ENCODE results near the gene TGFBR3L. TPM values are rescaled to one million over a fixed set of nuclear protein-coding genes. Genes with fewer than 3 reads are reported as not detected.

TGFBR3L gene
- total RNA-seq, 2 experiments from 2014 or later: 0.13 to 0.61 TPM

DNA sequence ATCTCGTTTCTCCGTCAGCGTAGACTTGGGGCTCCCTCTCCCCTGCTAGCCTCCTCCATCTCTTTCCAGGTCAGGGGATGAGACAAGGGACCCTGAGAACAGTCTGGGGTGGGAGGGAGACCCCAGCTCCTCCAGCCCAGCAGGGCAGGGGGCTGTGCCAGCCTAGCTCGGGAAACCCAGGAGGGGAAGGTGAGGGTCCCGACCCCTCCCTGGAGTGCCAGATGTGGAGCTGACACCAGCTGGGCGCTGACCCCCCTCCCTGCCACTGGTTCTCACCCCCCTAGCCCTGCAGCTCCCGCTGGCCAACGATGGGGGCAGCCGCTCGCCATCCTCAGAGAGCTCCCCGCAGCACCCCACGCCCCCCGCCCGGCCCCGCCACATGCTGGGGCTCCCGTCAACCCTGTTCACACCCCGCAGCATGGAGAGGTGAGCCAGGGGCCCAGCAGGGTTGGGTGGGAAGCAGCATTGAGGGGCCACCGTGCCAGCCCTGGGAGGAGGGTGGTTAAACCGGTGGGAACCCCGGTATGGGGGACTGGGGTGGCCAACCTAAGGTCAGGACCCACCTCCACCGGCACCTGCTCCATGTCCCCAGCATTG, 5.1 kb upstream of the TGFBR3L start:
- Histone ChIP-seq H4K20me1 (ENCODE audit: insufficient read depth, low read length) (0 out of 2 replicates have a peak, but pooled peaks cover 6% of the 10 kb centered on the region), H3K4me2 (ENCODE audit: low read length) (no peak overlapping the region), H3K36me3 (ENCODE audit: insufficient read depth, low read length) (peaks cover 46% of the 10 kb centered on the region), H3K9me3 (ENCODE audit: low read length) (no peaks in the 10 kb centered on the region), H3K27ac (ENCODE audit: low read depth, low read length, poor library complexity, severe bottlenecking) (no peak overlapping the region), H2AFZ (ENCODE audit: low read length) (no peak overlapping the region), H3K79me2 (ENCODE audit: insufficient read depth, low read depth, low read length) (peaks cover 18% of the 10 kb centered on the region), H3K4me1 (ENCODE audit: insufficient read depth, low read length, poor library complexity, severe bottlenecking) (peaks cover 10% of the 10 kb centered on the region), H3K4me3 (ENCODE audit: low read depth, low read length, poor library complexity, severe bottlenecking) (no peak overlapping the region), H3K9me2 (ENCODE audit: insufficient read depth, low read length) (no peaks in the 10 kb centered on the region)
- no peak for TF ChIP-seq EZH2phosphoT487 (IDR thresholded peaks at IDR 0.05; ENCODE audit: borderline replicate concordance, low read depth, low read length)
- ChIA-PET CTCF (ENCODE audit: unreplicated experiment) (no interaction called here), POLR2A (no interaction called here)
- intact Hi-C loops (cut with micrococcal nuclease; ENCODE audit: unreplicated experiment): no loop called here
- DNase-seq (ENCODE audit: low spot score): no peak
- BruUV-seq (replicated peaks): no TSS peak

- Histone ChIP-seq H3K79me2 (ENCODE audit: insufficient read depth, low read depth, low read length) (peaks cover 8% of the 10 kb centered on the region), H3K9me2 (ENCODE audit: insufficient read depth, low read length) (no peaks in the 10 kb centered on the region), H3K9me3 (ENCODE audit: low read length) (no peaks in the 10 kb centered on the region), H2AFZ (ENCODE audit: low read length) (no peak overlapping the region), H3K36me3 (ENCODE audit: insufficient read depth, low read length) (peaks cover 46% of the 10 kb centered on the region), H3K4me3 (ENCODE audit: low read depth, low read length, poor library complexity, severe bottlenecking) (no peak overlapping the region), H3K4me1 (ENCODE audit: insufficient read depth, low read length, poor library complexity, severe bottlenecking) (peaks cover under 1% of the 10 kb centered on the region), H3K4me2 (ENCODE audit: low read length) (no peak overlapping the region), H4K20me1 (ENCODE audit: insufficient read depth, low read length) (no peaks in the 10 kb centered on the region), H3K27ac (ENCODE audit: low read depth, low read length, poor library complexity, severe bottlenecking) (no peak overlapping the region)
- intact Hi-C loops (cut with micrococcal nuclease; ENCODE audit: unreplicated experiment): no loop called here
- no TSS peak for BruUV-seq (replicated peaks)
- ChIA-PET CTCF (ENCODE audit: unreplicated experiment) (interaction anchor here (0.7 to 1.1 kb wide), 2 partner anchors 9 to 10 kb away, joined by 3 to 4 read pairs; partner anchors contain the start of gene SNAPC2), POLR2A (no interaction called here)
- no peak for TF ChIP-seq EZH2phosphoT487 (IDR thresholded peaks at IDR 0.05; ENCODE audit: borderline replicate concordance, low read depth, low read length)
- TF ChIP-seq, protein P1, sequence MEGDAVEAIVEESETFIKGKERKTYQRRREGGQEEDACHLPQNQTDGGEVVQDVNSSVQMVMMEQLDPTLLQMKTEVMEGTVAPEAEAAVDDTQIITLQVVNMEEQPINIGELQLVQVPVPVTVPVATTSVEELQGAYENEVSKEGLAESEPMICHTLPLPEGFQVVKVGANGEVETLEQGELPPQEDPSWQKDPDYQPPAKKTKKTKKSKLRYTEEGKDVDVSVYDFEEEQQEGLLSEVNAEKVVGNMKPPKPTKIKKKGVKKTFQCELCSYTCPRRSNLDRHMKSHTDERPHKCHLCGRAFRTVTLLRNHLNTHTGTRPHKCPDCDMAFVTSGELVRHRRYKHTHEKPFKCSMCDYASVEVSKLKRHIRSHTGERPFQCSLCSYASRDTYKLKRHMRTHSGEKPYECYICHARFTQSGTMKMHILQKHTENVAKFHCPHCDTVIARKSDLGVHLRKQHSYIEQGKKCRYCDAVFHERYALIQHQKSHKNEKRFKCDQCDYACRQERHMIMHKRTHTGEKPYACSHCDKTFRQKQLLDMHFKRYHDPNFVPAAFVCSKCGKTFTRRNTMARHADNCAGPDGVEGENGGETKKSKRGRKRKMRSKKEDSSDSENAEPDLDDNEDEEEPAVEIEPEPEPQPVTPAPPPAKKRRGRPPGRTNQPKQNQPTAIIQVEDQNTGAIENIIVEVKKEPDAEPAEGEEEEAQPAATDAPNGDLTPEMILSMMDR (conservative IDR thresholded peaks at IDR 0.05; ENCODE audit: low read length): no peak
- no peak for DNase-seq (ENCODE audit: low spot score)
These were observed 4.1 kb upstream of the TGFBR3L start for GRCh38 chr19:7910321-7911161.

DNA sequence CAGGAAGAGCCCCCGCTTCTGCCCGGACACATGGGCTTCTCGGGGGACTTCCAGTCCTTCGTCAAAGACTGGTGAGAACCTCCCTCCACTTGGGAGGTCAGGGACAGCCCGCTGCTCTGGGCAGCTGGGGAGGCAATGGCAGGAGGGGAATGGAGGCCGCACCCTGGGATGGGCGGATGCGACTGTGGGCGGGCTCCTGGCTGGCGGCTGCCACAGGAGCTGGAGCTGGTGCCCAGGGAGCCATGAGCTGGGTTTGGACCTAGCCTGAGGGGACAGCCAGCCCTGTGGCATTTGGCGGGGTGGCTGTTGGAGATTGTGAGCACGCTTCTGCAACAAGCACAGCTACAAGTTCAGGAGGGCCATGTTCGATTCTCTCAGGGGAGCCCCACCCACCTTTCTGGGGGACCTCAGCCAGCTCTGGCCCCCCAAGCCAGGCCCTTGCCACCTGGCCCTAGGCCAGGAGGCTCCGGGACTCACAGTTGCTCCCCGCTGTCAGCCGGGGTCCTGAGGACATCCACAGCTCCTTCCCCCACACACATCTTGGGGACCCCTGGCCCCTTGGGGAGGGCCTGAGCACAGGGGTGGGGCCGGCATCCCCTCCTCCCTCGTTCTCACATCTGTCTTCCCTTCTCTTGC, 3.0 kb upstream of the TGFBR3L start:
- POLR2A ChIA-PET: interaction anchor here (1.0 kb wide), 1 partner anchor 9 kb away, joined by 3 read pairs; no protein-coding TSS in a partner anchor
- CTCF ChIA-PET (ENCODE audit: unreplicated experiment): interaction anchor here (1.1 kb wide), 1 partner anchor 9 kb away, joined by 4 read pairs; the partner anchor contains the start of gene SNAPC2
- no peak for DNase-seq (ENCODE audit: low spot score)
- H3K79me2 ChIP-seq (ENCODE audit: insufficient read depth, low read depth, low read length): no peaks in the 10 kb centered on the region
- intact Hi-C loops (cut with micrococcal nuclease; ENCODE audit: unreplicated experiment): no loop called here
- BruUV-seq (replicated peaks): no TSS peak
- TF ChIP-seq, protein P1 (conservative IDR thresholded peaks at IDR 0.05; ENCODE audit: low read length): no peak
- TF ChIP-seq EZH2phosphoT487 (IDR thresholded peaks at IDR 0.05; ENCODE audit: borderline replicate concordance, low read depth, low read length): no peak
- no peaks in the 10 kb centered on the region for H4K20me1 ChIP-seq (ENCODE audit: insufficient read depth, low read length)
- no peak overlapping the region for H3K27ac ChIP-seq (ENCODE audit: low read depth, low read length, poor library complexity, severe bottlenecking)
- H3K4me3 ChIP-seq (ENCODE audit: low read depth, low read length, poor library complexity, severe bottlenecking): no peak overlapping the region
- no peaks in the 10 kb centered on the region for H3K9me3 ChIP-seq (ENCODE audit: low read length)
- H3K4me2 ChIP-seq (ENCODE audit: low read length): no peak overlapping the region
- H2AFZ ChIP-seq (ENCODE audit: low read length): no peak overlapping the region
- no peaks in the 10 kb centered on the region for H3K9me2 ChIP-seq (ENCODE audit: insufficient read depth, low read length)
- H3K4me1 ChIP-seq (ENCODE audit: insufficient read depth, low read length, poor library complexity, severe bottlenecking): no peaks in the 10 kb centered on the region
- H3K36me3 ChIP-seq (ENCODE audit: insufficient read depth, low read length): peaks cover 37% of the 10 kb centered on the region

All from OCI-LY7 (cell line).